ENCODE data around the gene CDHR1. TPM values are rescaled to one million over a fixed set of nuclear protein-coding genes. Genes with fewer than 3 reads are reported as not detected.

Gene CDHR1
- total RNA-seq, 1 experiment from 2014 or later: not detected

DNA sequence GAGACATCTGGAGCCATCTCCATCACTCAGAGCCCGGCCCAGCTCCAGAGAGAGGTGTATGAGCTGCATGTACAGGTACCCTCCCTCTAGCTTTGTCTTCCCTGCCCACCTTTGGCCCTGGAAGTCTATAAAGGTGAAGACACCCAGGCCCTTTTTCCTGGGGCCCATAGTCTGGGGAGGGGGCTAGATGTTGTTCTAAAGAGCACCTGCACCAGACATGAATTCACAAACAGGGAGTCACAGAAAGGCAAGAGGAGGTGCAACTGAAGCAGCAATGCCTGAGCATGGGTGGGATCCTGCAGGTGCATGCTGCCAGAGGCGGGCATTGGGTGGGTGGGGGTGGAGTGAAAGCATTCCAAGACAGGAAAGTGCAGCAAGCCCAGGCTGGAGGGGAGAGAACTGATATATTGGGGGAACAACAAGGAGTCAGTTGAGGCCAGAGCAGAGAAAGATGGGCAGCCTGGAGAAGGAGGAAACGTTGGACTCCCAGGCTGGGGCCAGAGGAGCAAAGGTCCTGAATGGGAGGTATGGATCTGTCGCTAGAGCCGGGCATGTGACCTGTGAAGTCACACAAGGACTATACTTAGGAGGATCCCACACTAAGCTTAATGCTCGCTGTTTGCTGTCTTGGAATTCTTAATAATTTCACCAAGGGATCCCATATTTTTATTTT is 11.7 kb downstream of the CDHR1 start:
- CTCF ChIA-PET: no interaction called here
- no peak for DNase-seq
- H3K4me1 Mint-ChIP-seq (ENCODE audit: low read depth, unreplicated experiment): no peaks in the 10 kb centered on the region
- no peaks in the 10 kb centered on the region for H3K9me3 Mint-ChIP-seq (ENCODE audit: low read depth, unreplicated experiment)
- no peak overlapping the region for H3K27ac Mint-ChIP-seq (ENCODE audit: unreplicated experiment)
- peaks cover 3% of the 10 kb centered on the region for H3K36me3 Mint-ChIP-seq (ENCODE audit: insufficient read depth, unreplicated experiment)
- H3K4me3 Mint-ChIP-seq (ENCODE audit: low read depth, unreplicated experiment): no peak overlapping the region
- TF ChIP-seq, protein P1, sequence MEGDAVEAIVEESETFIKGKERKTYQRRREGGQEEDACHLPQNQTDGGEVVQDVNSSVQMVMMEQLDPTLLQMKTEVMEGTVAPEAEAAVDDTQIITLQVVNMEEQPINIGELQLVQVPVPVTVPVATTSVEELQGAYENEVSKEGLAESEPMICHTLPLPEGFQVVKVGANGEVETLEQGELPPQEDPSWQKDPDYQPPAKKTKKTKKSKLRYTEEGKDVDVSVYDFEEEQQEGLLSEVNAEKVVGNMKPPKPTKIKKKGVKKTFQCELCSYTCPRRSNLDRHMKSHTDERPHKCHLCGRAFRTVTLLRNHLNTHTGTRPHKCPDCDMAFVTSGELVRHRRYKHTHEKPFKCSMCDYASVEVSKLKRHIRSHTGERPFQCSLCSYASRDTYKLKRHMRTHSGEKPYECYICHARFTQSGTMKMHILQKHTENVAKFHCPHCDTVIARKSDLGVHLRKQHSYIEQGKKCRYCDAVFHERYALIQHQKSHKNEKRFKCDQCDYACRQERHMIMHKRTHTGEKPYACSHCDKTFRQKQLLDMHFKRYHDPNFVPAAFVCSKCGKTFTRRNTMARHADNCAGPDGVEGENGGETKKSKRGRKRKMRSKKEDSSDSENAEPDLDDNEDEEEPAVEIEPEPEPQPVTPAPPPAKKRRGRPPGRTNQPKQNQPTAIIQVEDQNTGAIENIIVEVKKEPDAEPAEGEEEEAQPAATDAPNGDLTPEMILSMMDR (IDR thresholded peaks at IDR 0.05; ENCODE audit: unreplicated experiment): no peak
- intact Hi-C loops (cut with micrococcal nuclease; ENCODE audit: unreplicated experiment): no loop called here
- BruUV-seq (replicated peaks): no TSS peak
- H3K27me3 Mint-ChIP-seq (ENCODE audit: unreplicated experiment): peaks cover 42% of the 10 kb centered on the region

DNA sequence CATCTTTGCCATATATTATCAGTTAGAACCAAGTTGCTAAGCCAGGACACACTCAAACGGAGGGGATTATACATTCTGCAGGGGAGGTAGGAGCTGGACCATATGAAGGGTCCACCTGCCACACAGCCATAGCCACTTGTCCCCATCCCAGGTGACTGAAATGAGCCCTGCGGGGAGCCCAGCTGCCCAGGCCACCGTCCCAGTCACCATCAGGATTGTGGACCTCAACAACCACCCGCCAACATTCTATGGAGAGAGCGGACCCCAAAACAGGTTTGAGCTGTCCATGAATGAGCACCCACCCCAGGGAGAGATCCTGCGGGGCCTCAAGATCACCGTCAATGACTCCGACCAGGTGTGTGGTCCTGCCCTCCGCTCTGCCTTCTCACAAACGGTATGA is 13.7 kb downstream of the CDHR1 start:
- H3K27ac Mint-ChIP-seq (ENCODE audit: unreplicated experiment): no peak overlapping the region
- no peak for DNase-seq
- CTCF ChIA-PET: no interaction called here
- no peaks in the 10 kb centered on the region for H3K4me1 Mint-ChIP-seq (ENCODE audit: low read depth, unreplicated experiment)
- TF ChIP-seq, protein P1 (IDR thresholded peaks at IDR 0.05; ENCODE audit: unreplicated experiment): no peak
- intact Hi-C loops (cut with micrococcal nuclease; ENCODE audit: unreplicated experiment): no loop called here
- peaks cover 3% of the 10 kb centered on the region for H3K36me3 Mint-ChIP-seq (ENCODE audit: insufficient read depth, unreplicated experiment)
- BruUV-seq (replicated peaks): no TSS peak
- H3K4me3 Mint-ChIP-seq (ENCODE audit: low read depth, unreplicated experiment): no peak overlapping the region
- H3K27me3 Mint-ChIP-seq (ENCODE audit: unreplicated experiment): peaks cover 61% of the 10 kb centered on the region
- no peaks in the 10 kb centered on the region for H3K9me3 Mint-ChIP-seq (ENCODE audit: low read depth, unreplicated experiment)

DNA sequence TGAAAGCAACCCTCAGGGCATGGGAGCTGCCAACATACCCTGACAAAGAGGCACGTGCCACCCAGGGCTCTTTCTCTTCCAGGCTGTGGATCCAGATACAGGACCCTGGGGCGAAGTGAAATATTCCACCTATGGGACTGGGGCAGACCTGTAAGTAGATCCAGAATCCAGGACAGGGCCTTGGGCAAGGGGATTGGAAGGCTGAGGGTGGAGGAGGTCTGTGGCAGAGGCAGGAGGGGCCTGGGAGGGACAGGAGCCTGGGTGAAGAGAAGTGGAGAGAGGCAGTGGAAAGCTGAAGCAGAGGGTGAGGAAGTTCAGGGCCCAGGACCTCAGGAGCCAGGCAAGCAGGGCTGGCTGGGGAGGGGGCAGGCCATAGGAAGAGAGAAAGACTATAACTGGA is 17.2 kb downstream of the CDHR1 start:
- TF ChIP-seq, protein P1 (IDR thresholded peaks at IDR 0.05; ENCODE audit: unreplicated experiment): no peak
- no TSS peak for BruUV-seq (replicated peaks)
- Mint-ChIP-seq H3K9me3 (ENCODE audit: low read depth, unreplicated experiment) (no peaks in the 10 kb centered on the region), H3K4me3 (ENCODE audit: low read depth, unreplicated experiment) (no peak overlapping the region), H3K27me3 (ENCODE audit: unreplicated experiment) (peaks cover 48% of the 10 kb centered on the region), H3K36me3 (ENCODE audit: insufficient read depth, unreplicated experiment) (peaks cover 3% of the 10 kb centered on the region), H3K4me1 (ENCODE audit: low read depth, unreplicated experiment) (no peaks in the 10 kb centered on the region), H3K27ac (ENCODE audit: unreplicated experiment) (no peak overlapping the region)
- intact Hi-C loops (cut with micrococcal nuclease; ENCODE audit: unreplicated experiment): no loop called here
- DNase-seq: no peak
- CTCF ChIA-PET: no interaction called here

DNA sequence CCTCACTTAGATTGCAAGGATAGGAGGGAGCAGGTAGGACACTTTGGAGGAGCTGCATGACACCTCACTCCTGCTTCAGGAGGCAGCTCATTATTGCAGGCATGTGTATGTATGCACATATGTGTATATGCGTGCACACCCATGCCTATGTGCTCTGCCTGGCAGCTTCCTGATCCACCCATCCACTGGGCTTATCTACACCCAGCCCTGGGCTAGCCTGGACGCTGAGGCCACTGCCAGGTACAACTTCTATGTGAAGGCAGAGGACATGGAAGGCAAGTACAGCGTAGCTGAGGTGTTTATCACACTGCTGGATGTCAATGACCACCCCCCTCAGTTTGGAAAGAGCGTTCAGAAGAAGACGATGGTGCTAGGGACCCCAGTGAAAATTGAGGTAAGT is 17.7 kb downstream of the CDHR1 start:
- Mint-ChIP-seq H3K4me3 (ENCODE audit: low read depth, unreplicated experiment) (no peak overlapping the region), H3K36me3 (ENCODE audit: insufficient read depth, unreplicated experiment) (peaks cover 3% of the 10 kb centered on the region), H3K4me1 (ENCODE audit: low read depth, unreplicated experiment) (no peaks in the 10 kb centered on the region), H3K27ac (ENCODE audit: unreplicated experiment) (no peak overlapping the region), H3K9me3 (ENCODE audit: low read depth, unreplicated experiment) (no peaks in the 10 kb centered on the region), H3K27me3 (ENCODE audit: unreplicated experiment) (peaks cover 43% of the 10 kb centered on the region)
- BruUV-seq (replicated peaks): no TSS peak
- intact Hi-C loops (cut with micrococcal nuclease; ENCODE audit: unreplicated experiment): no loop called here
- TF ChIP-seq, protein P1 (IDR thresholded peaks at IDR 0.05; ENCODE audit: unreplicated experiment): no peak
- CTCF ChIA-PET: no interaction called here
- no peak for DNase-seq

Measured in Calu3 (cell line).